Measurements from ENCODE around the gene CD9.
A peak's percentile ranks its signal among the peaks of the same experiment; 100 is the strongest.

CD9 gene

GRCh38 chr12:6281081-6281809 lies 81.0 kb downstream of the CD9 start:
- no peaks in the 10 kb centered on the region for H3K9me3 ChIP-seq (ENCODE audit: severe bottlenecking)
- no peak for DNase-seq (ENCODE audit: low spot score)
- peak overlapping the region; percentile 96 for H3K27ac ChIP-seq (ENCODE audit: poor library complexity, severe bottlenecking)
- H3K27me3 ChIP-seq (ENCODE audit: insufficient read depth, poor library complexity, severe bottlenecking) = no peaks in the 10 kb centered on the region
- H3K36me3 ChIP-seq (ENCODE audit: low read depth) = no peaks in the 10 kb centered on the region
- H3K4me1 ChIP-seq (ENCODE audit: insufficient read depth, poor library complexity, severe bottlenecking) = peaks cover 48% of the 10 kb centered on the region
- no peak for TF ChIP-seq CTCF (IDR thresholded peaks at IDR 0.05; ENCODE audit: poor library complexity, severe bottlenecking)
- no peak for ATAC-seq (ENCODE audit: low read depth)
- no peak overlapping the region for H3K4me3 ChIP-seq (ENCODE audit: severe bottlenecking)

- H3K27me3 ChIP-seq (ENCODE audit: insufficient read depth, poor library complexity, severe bottlenecking) = no peaks in the 10 kb centered on the region
- no peaks in the 10 kb centered on the region for H3K36me3 ChIP-seq (ENCODE audit: low read depth)
- H3K27ac ChIP-seq (ENCODE audit: poor library complexity, severe bottlenecking) = no peak overlapping the region
- TF ChIP-seq CTCF (IDR thresholded peaks at IDR 0.05; ENCODE audit: poor library complexity, severe bottlenecking) = no peak
- H3K4me3 ChIP-seq (ENCODE audit: severe bottlenecking) = no peak overlapping the region
- ATAC-seq (ENCODE audit: low read depth) = no peak
- no peaks in the 10 kb centered on the region for H3K9me3 ChIP-seq (ENCODE audit: severe bottlenecking)
- peaks cover 53% of the 10 kb centered on the region for H3K4me1 ChIP-seq (ENCODE audit: insufficient read depth, poor library complexity, severe bottlenecking)
- DNase-seq (ENCODE audit: low spot score) = no peak
Observed at GRCh38 chr12:6282453-6282840, 82.2 kb downstream of the CD9 start.

- Histone ChIP-seq H3K4me3 (ENCODE audit: severe bottlenecking) (no peak overlapping the region), H3K27me3 (ENCODE audit: insufficient read depth, poor library complexity, severe bottlenecking) (no peaks in the 10 kb centered on the region)
- TF ChIP-seq CTCF (IDR thresholded peaks at IDR 0.05; ENCODE audit: poor library complexity, severe bottlenecking) = no peak
Observed at GRCh38 chr12:6284273-6284672, 84.1 kb downstream of the CD9 start.

GRCh38 chr12:6285063-6285477 lies 84.9 kb downstream of the CD9 start:
- H3K4me1 ChIP-seq (ENCODE audit: insufficient read depth, poor library complexity, severe bottlenecking) = peaks cover 42% of the 10 kb centered on the region
- DNase-seq (ENCODE audit: low spot score) (no peak), ATAC-seq (ENCODE audit: low read depth) (peak; percentile 46)
- H3K4me3 ChIP-seq (ENCODE audit: severe bottlenecking) = no peak overlapping the region
- peak overlapping the region; percentile 91 for H3K27ac ChIP-seq (ENCODE audit: poor library complexity, severe bottlenecking)
- H3K9me3 ChIP-seq (ENCODE audit: severe bottlenecking) = no peaks in the 10 kb centered on the region
- TF ChIP-seq CTCF (IDR thresholded peaks at IDR 0.05; ENCODE audit: poor library complexity, severe bottlenecking) = peak; percentile 94
- H3K36me3 ChIP-seq (ENCODE audit: low read depth) = no peaks in the 10 kb centered on the region
- no peaks in the 10 kb centered on the region for H3K27me3 ChIP-seq (ENCODE audit: insufficient read depth, poor library complexity, severe bottlenecking)

More at GRCh38 chr12:6284273-6284672, 84.1 kb downstream of the CD9 start:
- no peaks in the 10 kb centered on the region for H3K9me3 ChIP-seq (ENCODE audit: severe bottlenecking)
- H3K27ac ChIP-seq (ENCODE audit: poor library complexity, severe bottlenecking) = no peak overlapping the region
- DNase-seq (ENCODE audit: low spot score) = no peak
- no peak for ATAC-seq (ENCODE audit: low read depth)
- no peaks in the 10 kb centered on the region for H3K36me3 ChIP-seq (ENCODE audit: low read depth)
- H3K4me1 ChIP-seq (ENCODE audit: insufficient read depth, poor library complexity, severe bottlenecking) = peaks cover 49% of the 10 kb centered on the region
